ENCODE data around the gene HABP2.

- TF ChIP-seq RAD21 (conservative IDR thresholded peaks at IDR 0.05) (no peak), TAF1 (IDR thresholded peaks at IDR 0.05; ENCODE audit: low read depth) (no peak), CTCF (IDR thresholded peaks at IDR 0.05; ENCODE audit: poor library complexity, severe bottlenecking) (no peak), MXI1 (conservative IDR thresholded peaks at IDR 0.05; ENCODE audit: poor library complexity, severe bottlenecking) (no peak), EP300 (conservative IDR thresholded peaks at IDR 0.05; ENCODE audit: poor library complexity, severe bottlenecking) (no peak), EZH2 (IDR thresholded peaks at IDR 0.05; ENCODE audit: borderline replicate concordance, insufficient read depth, low read length, poor library complexity, severe bottlenecking) (no peak), REST (IDR thresholded peaks at IDR 0.05; ENCODE audit: borderline replicate concordance) (no peak), POLR2AphosphoS5 (IDR thresholded peaks at IDR 0.05) (no peak), SMC3 (conservative IDR thresholded peaks at IDR 0.05; ENCODE audit: poor library complexity) (no peak)
Measured at GRCh38 chr10:113520261-113520660, 32.6 kb upstream of the HABP2 start.
